HG03571 (cell line): ENCODE data around the gene HEPACAM2.

ENCODE experiments used
- ATAC-seq: cut with Tn5 transposase; IDR thresholded peaks from one replicate; pipeline ENCODE4 v1.9.1; 2021; ENCODE audit not compliant: unreplicated experiment

Gene HEPACAM2

GRCh38 chr7:93148727-93149126, 77.5 kb downstream of the HEPACAM2 start:
- no peak for ATAC-seq

- peak; percentile 59 for ATAC-seq
Observed at GRCh38 chr7:93148144-93148543, 78.1 kb downstream of the HEPACAM2 start, which contains the start of gene SAMD9L. TSS of gene SAMD9L (minus strand) at chr7:93148385. CDS start at chr7:93135971, 12,414 bp downstream.

- ATAC-seq: peak; percentile 74
Observed at GRCh38 chr7:93147363-93147762, 78.9 kb downstream of the HEPACAM2 start.

- ATAC-seq: peak; percentile 23
Observed at GRCh38 chr7:93146472-93147141, 79.7 kb downstream of the HEPACAM2 start.

- ATAC-seq: no peak
Observed at GRCh38 chr7:93146036-93146435, 80.2 kb downstream of the HEPACAM2 start.

- ATAC-seq: no peak
Observed at GRCh38 chr7:93145354-93145753, 80.9 kb downstream of the HEPACAM2 start.

GRCh38 chr7:93142127-93142526, 84.1 kb downstream of the HEPACAM2 start:
- ATAC-seq: no peak

- ATAC-seq: no peak
Observed at GRCh38 chr7:93140582-93141191, 85.6 kb downstream of the HEPACAM2 start.

- no peak for ATAC-seq
Observed at GRCh38 chr7:93138576-93138975, 87.7 kb downstream of the HEPACAM2 start.
